T-cell (primary cell): ENCODE data around the gene CFAP157. TPM values are rescaled to one million over a fixed set of nuclear protein-coding genes. Genes with fewer than 3 reads are reported as not detected.

ENCODE experiments used
- ATAC-seq, 4 experiments: fragments of 200-7000 bp in 3 of 4; fragments of 150-1000 bp in 1 of 4; cut with Tn5 transposase; replicated peaks in 1 of 4; 1 replicate in 3 of 4; 2 replicates in 1 of 4; pipeline ENCODE4 v1.10.0; 2021; ENCODE audit warnings: moderate library complexity in 3 of 4, mild to moderate bottlenecking in 2 of 4, moderate number of reproducible peaks in 1 of 4
- CTCF ChIA-PET, 2 donors: fragments of 300-600 bp; sonication (Branson Sonifier 250); formaldehyde crosslinking; loops; one replicate each; lab custom pipeline; 2022; ENCODE audit warnings: antibody characterized with exemption in 2 of 2; lab: Charles Lee
- POLR2A ChIA-PET, 2 donors: fragments of 300-600 bp; sonication (Branson Sonifier 250); formaldehyde crosslinking; loops; one replicate each; lab custom pipeline; 2022; ENCODE audit warnings: antibody characterized with exemption in 2 of 2; lab: Charles Lee
- DNase-seq, 35 experiments: peaks; one replicate each; pipeline versions ENCODE4 v3.0.0 to v3.0.0-alpha.2; 2013 to 2023
- H3K27ac ChIP-seq: one replicate; pipeline ENCODE4 v1.5.1; 2013; ENCODE audit warnings: low read length
- H3K27me3 ChIP-seq, 2 experiments: replicated peaks in 1 of 2; 1 replicate in 1 of 2; 2 replicates in 1 of 2; pipeline versions ENCODE4 v1.6.1 to v1.7.0; 2013; ENCODE audit warnings: low read length in 1 of 2, mixed read lengths in 1 of 2; ENCODE audit not compliant: control insufficient read depth in 2 of 2, insufficient read depth in 2 of 2; ENCODE audit errors: extremely low read depth in 1 of 2
- H3K36me3 ChIP-seq, 2 donors: 1 replicate in 1 of 2; 2 replicates in 1 of 2; pipeline versions ENCODE4 v1.6.1 to v1.7.0; 2013; ENCODE audit warnings: low read length in 1 of 2; ENCODE audit not compliant: control insufficient read depth in 2 of 2, insufficient read depth in 1 of 2; ENCODE audit errors: extremely low read depth in 1 of 2
- H3K4me1 ChIP-seq, 2 experiments: 1 replicate in 1 of 2; 2 replicates in 1 of 2; pipeline versions ENCODE4 v1.6.1 to v1.7.0; 2013; ENCODE audit warnings: low read length in 2 of 2, mixed read lengths in 1 of 2; ENCODE audit not compliant: insufficient read depth in 2 of 2, control insufficient read depth in 1 of 2; ENCODE audit errors: extremely low read depth in 1 of 2
- H3K4me3 ChIP-seq, 2 donors: 1 replicate in 1 of 2; 2 replicates in 1 of 2; pipeline versions ENCODE4 v1.5.1 to v1.7.0; 2013; ENCODE audit warnings: mild to moderate bottlenecking in 2 of 2, low read length in 1 of 2, moderate library complexity in 1 of 2; ENCODE audit not compliant: control insufficient read depth in 1 of 2; ENCODE audit errors: extremely low read depth in 1 of 2
- H3K9me3 ChIP-seq: 2 replicates; pipeline ENCODE4 v1.7.0; 2013
- H3K27ac Mint-ChIP-seq, 2 donors: one replicate each; pipeline ENCODE4 v1.8.0; 2020 to 2021; ENCODE audit warnings: mild to moderate bottlenecking in 2 of 2, mixed read lengths in 2 of 2
- H3K27me3 Mint-ChIP-seq, 2 donors: one replicate each; pipeline ENCODE4 v1.8.0; 2021 to 2022; ENCODE audit warnings: mixed read lengths in 2 of 2
- H3K36me3 Mint-ChIP-seq: one replicate; pipeline ENCODE4 v1.8.0; 2021; ENCODE audit warnings: mixed read lengths
- H3K4me1 Mint-ChIP-seq, 3 donors: one replicate each; pipeline ENCODE4 v1.8.0; 2020 to 2022; ENCODE audit warnings: mixed read lengths in 3 of 3, mild to moderate bottlenecking in 1 of 3
- H3K4me3 Mint-ChIP-seq, 3 donors: one replicate each; pipeline ENCODE4 v1.8.0; 2020 to 2022; ENCODE audit warnings: mild to moderate bottlenecking in 3 of 3, mixed read lengths in 3 of 3, moderate library complexity in 3 of 3
- H3K9me3 Mint-ChIP-seq, 3 donors: one replicate each; pipeline ENCODE4 v1.8.0; 2020 to 2022; ENCODE audit warnings: mixed read lengths in 3 of 3
- WGBS: methylation state at CpG from one replicate; pipeline ENCODE4 v1.1.5; 2013; ENCODE audit warnings: missing lambda C conversion rate; ENCODE audit not compliant: insufficient coverage; 5-methylcytosine and 5-hydroxymethylcytosine counted together
- total RNA-seq, 35 experiments: library from RNA in 6 of 35; stranded (reverse) in 6 of 35; fragments of 120-200 nt in 1 of 35; gene quantifications; one replicate each; pipeline versions ENCODE4 v1.2.1 to v1.2.4 and lab custom pipeline; 2013 to 2026

CFAP157 gene
- total RNA-seq, 5 donors from 2014 or later (not counting 1 experiment from before 2014, with no cell fraction given), result 0.13 to 0.44 (median 0.40) TPM; not detected in 2

DNA sequence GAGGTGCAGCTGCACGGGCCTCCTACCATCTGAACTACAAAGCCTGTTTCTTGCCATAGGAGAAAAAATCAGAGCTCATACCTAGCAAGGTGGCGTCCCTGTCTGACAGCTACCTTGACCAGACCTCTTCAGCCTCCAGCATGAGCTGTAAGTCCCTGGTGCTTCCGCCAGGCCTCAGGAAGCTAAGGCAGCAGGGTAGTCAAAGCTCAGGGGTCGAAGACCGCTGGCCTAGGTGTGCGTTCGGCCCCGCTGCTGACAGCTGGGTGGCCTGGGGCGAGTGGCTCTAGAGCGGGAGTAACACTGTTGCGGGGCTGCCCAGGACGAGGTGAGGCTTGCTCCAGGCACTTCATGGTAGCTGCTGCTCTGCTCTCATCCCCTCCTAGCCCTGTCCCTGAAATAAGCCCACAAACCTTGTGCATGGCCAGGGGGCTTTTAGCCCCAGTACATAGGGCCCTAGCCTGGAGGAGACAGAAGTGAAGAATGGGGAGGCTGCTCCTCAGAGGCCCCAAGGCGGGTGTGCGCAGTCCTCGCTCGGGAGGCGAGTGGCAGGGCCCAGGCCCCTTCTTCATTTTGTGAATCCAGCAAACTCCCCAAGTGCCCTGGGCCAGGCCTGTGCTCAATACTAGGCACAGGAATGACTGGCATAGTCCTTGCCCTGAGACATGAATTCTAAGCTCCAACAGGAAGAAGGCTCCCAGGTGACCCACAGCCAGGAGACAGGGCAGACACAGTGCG lies 22.9 kb downstream of the CFAP157 start:
- no peak overlapping the region for H3K4me3 ChIP-seq
- CTCF ChIA-PET, result interaction anchor here in 1 of 2 donors (0.6 kb wide), 1 partner anchor 49 kb away, joined by 3 read pairs; the partner anchor contains the start of gene SH2D3C
- peaks cover 6% of the 10 kb centered on the region for H3K36me3 Mint-ChIP-seq

DNA sequence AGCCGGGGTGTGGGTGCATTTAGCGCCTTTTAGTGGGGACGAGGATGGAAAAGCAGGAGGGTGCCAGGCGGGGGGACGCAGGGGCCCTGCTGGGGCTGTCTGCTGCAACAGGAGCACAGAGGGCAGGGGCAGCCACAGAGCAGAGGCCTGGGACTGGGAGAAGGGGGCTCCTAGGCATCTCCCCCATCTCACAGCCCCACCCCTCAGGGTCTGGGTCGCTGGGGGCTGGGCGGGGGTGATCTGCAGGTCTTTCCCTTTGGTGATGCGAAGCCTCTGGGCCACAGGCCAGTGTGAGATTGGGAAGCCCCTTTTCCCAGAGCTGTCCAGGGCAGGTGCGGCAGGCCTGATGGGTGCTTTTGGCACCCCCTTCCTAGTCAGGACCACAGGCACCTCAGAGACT lies 23.5 kb downstream of the CFAP157 start:
- peaks cover under 1 to 12% (median 12%) of the 10 kb centered on the region in 3 donors for H3K4me1 Mint-ChIP-seq
- H3K9me3 Mint-ChIP-seq, result no peaks in the 10 kb centered on the region
- Histone ChIP-seq H3K4me1 (peaks cover 0 to 13% of the 10 kb centered on the region in 2 experiments), H3K4me3 (no peak overlapping the region), H3K27me3 (no peaks in the 10 kb centered on the region), H3K36me3 (peaks cover 12% of the 10 kb centered on the region in 2 donors), H3K27ac (no peak overlapping the region), H3K9me3 (no peaks in the 10 kb centered on the region)
- ATAC-seq, result no peak
- no peaks in the 10 kb centered on the region for H3K27me3 Mint-ChIP-seq
- DNase-seq, result no peak
- peaks cover 6% of the 10 kb centered on the region for H3K36me3 Mint-ChIP-seq
- CTCF ChIA-PET, result no interaction called here
- no peak overlapping the region for H3K4me3 Mint-ChIP-seq
- no peak overlapping the region for H3K27ac Mint-ChIP-seq
- 96% methylated on average over 6 of the region's 9 CpGs for WGBS
- POLR2A ChIA-PET, result no interaction called here

More for the DNA sequence above, 22.9 kb downstream of the CFAP157 start:
- H3K9me3 Mint-ChIP-seq, result no peaks in the 10 kb centered on the region
- peaks cover 0 to 11% (median 11%) of the 10 kb centered on the region in 3 donors for H3K4me1 Mint-ChIP-seq
- no peaks in the 10 kb centered on the region for H3K27me3 Mint-ChIP-seq
- ATAC-seq, result no peak
- no peak overlapping the region for H3K4me3 Mint-ChIP-seq
- no peaks in the 10 kb centered on the region for H3K27me3 ChIP-seq
- WGBS, result 94% methylated on average over 12 of the region's 18 CpGs
- no peak for DNase-seq
- no peak overlapping the region for H3K27ac ChIP-seq
- H3K27ac Mint-ChIP-seq, result no peak overlapping the region
- no peaks in the 10 kb centered on the region for H3K9me3 ChIP-seq
- POLR2A ChIA-PET, result interaction anchor here in 1 of 2 donors (0.6 kb wide), 1 partner anchor 119 kb away, joined by 5 read pairs; no protein-coding TSS in a partner anchor
- peaks cover 0 to 11% of the 10 kb centered on the region in 2 experiments for H3K4me1 ChIP-seq
- peaks cover 12% of the 10 kb centered on the region in 2 donors for H3K36me3 ChIP-seq

DNA sequence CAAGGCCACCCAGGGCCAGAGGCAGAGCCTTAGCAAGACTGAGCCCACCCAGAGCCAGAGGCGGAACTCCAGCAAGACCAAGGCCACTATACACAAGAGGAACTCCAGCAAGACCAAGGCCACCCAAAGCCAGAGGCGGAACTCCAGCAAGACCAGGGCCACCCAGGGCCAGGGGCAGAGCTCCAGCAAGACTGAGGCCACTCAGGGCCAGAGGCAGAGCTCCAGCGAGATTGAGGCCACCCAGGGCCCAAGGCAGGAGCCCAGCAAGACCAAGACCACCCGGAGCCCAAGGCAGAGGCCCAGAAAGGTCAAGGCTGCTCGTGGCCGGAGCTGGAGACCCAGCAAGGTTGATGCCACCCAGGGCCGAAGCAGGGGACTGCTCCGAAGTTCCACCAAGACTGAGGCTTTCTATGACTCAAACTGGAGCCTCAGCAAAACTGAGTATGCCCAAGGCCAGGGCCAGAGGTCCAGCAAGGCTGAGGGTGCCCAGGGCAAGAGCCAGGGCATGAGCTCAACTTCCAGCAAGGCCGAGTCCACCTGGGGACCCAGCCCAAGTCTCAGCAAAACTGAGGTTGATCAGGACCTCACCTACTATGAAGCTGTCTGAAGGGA lies 24.1 kb downstream of the CFAP157 start:
- H3K36me3 ChIP-seq, result peaks cover 12% of the 10 kb centered on the region in 2 donors
- ATAC-seq, result no peak
- CTCF ChIA-PET, result no interaction called here
- no peak overlapping the region for H3K27ac Mint-ChIP-seq
- H3K36me3 Mint-ChIP-seq, result peaks cover 6% of the 10 kb centered on the region
- no peaks in the 10 kb centered on the region for H3K27me3 Mint-ChIP-seq
- H3K27ac ChIP-seq, result no peak overlapping the region
- peaks cover 2 to 19% of the 10 kb centered on the region in 2 experiments for H3K4me1 ChIP-seq
- H3K4me1 Mint-ChIP-seq, result peaks cover 5 to 18% (median 17%) of the 10 kb centered on the region in 3 donors
- no peak overlapping the region for H3K4me3 Mint-ChIP-seq
- no peak for DNase-seq
- H3K27me3 ChIP-seq, result no peaks in the 10 kb centered on the region
- no peak overlapping the region for H3K4me3 ChIP-seq
- H3K9me3 ChIP-seq, result no peaks in the 10 kb centered on the region
- no peaks in the 10 kb centered on the region for H3K9me3 Mint-ChIP-seq
- POLR2A ChIA-PET, result interaction anchor here in 1 of 2 donors (0.6 kb wide), 1 partner anchor 61 kb away, joined by 5 read pairs; no protein-coding TSS in a partner anchor
- 85% methylated on average over 9 of the region's 9 CpGs for WGBS

DNA sequence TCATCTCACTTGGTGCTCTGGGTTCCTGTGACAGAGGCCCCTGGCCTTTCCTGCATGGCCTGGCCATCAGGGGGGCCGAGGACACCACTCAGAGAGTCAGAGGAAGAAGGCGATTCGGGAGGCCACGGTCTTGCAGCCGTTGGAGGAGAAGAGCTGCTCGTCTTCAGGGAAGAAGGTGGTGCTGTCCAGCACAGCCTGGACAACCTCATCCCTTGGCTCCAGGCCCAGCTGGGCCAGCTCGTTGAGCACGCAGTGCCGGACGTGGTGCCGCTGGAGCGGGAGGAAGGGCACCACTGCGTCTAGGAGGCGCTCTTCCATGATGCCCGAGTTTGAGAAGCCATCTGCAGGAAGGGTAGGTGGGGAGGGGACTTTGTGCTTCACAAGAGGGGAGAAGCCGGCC lies 25.1 kb downstream of the CFAP157 start:
- H3K9me3 ChIP-seq, result no peaks in the 10 kb centered on the region
- no peak overlapping the region for H3K27ac ChIP-seq
- no peak for ATAC-seq
- peaks cover 10 to 12% of the 10 kb centered on the region in 2 donors for H3K36me3 ChIP-seq
- ChIA-PET POLR2A (no interaction called here), CTCF (interaction anchor here in 1 of 2 donors (0.5 kb wide), 1 partner anchor 14 kb away, joined by 9 read pairs; no protein-coding TSS in a partner anchor)
- H3K27ac Mint-ChIP-seq, result no peak overlapping the region
- no peak for DNase-seq
- no peaks in the 10 kb centered on the region for H3K27me3 Mint-ChIP-seq
- peaks cover 5 to 19% (median 17%) of the 10 kb centered on the region in 3 donors for H3K4me1 Mint-ChIP-seq
- peaks cover 2 to 23% of the 10 kb centered on the region in 2 experiments for H3K4me1 ChIP-seq
- no peaks in the 10 kb centered on the region for H3K27me3 ChIP-seq
- H3K4me3 Mint-ChIP-seq, result no peak overlapping the region
- no peak overlapping the region for H3K4me3 ChIP-seq
- WGBS, result 97% methylated on average over 15 of the region's 16 CpGs
- no peaks in the 10 kb centered on the region for H3K9me3 Mint-ChIP-seq
- H3K36me3 Mint-ChIP-seq, result peaks cover 6% of the 10 kb centered on the region

DNA sequence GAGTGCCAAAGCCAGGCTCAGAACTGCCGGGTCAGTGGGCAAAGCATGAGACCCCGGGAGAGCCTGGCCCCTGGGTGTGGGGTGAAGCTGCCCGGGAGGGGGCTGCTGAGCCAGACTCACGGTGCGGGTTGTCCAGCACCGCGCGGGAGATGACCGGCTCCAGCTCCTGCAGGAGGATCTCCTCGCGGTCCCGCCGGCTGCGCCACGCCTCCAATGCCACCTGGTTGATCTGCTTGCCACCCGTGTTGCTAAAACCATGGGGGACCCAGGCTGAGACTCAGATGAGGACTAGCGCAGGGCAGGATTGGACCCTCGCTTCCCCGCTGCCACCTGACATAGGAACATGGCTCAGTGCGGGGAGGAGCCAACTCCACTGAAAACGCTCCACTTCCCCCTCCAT lies 25.7 kb downstream of the CFAP157 start:
- CTCF ChIA-PET, result interaction anchor here in 1 of 2 donors (0.5 kb wide), 1 partner anchor 14 kb away, joined by 9 read pairs; no protein-coding TSS in a partner anchor
- POLR2A ChIA-PET, result no interaction called here

DNA sequence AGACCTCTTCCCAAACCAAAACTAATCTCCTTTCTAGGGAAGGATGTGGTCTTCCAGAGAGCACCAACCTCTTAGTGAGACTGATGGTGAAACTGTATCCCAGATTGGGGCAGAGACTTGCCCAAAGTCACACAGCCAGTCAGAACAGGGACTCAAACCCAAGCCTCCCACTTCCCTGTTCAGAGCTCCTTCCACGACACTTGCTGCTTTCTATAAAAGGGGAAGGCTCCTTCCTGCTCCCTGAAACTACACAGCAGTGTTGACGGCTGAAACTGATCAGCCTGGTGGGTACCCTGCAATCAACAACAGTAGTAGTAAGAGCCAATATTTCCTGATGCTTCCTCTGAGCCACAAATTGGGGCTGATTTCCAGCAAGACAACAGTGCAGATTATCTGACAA lies 26.8 kb downstream of the CFAP157 start:
- CTCF ChIA-PET, result interaction anchor here in 1 of 2 donors (2.3 kb wide), 1 partner anchor 18 kb away, joined by 20 read pairs; the partner anchor contains the start of genes PTRH1 and TTC16
- Mint-ChIP-seq H3K27me3 (no peaks in the 10 kb centered on the region), H3K4me1 (peaks cover 5 to 22% (median 18%) of the 10 kb centered on the region in 3 donors), H3K36me3 (peaks cover 13% of the 10 kb centered on the region), H3K27ac (peak overlapping the region in 1 of 2 donors; percentile 70), H3K4me3 (peak overlapping the region; percentile 45 to 85 (median 82)), H3K9me3 (no peaks in the 10 kb centered on the region)
- WGBS, result 100% methylated on average over 1 of the region's 2 CpGs
- peaks cover 2 to 23% of the 10 kb centered on the region in 2 experiments for H3K4me1 ChIP-seq
- H3K9me3 ChIP-seq, result no peaks in the 10 kb centered on the region
- no peaks in the 10 kb centered on the region for H3K27me3 ChIP-seq
- no peak overlapping the region for H3K4me3 ChIP-seq
- peaks cover 9 to 19% of the 10 kb centered on the region in 2 donors for H3K36me3 ChIP-seq
- POLR2A ChIA-PET, result no interaction called here
- DNase-seq (no peak), ATAC-seq (no peak)
- H3K27ac ChIP-seq, result no peak overlapping the region

More for the DNA sequence above, 25.7 kb downstream of the CFAP157 start:
- H3K27me3 ChIP-seq, result no peaks in the 10 kb centered on the region
- no peak overlapping the region for H3K27ac ChIP-seq
- peaks cover 6% of the 10 kb centered on the region for H3K36me3 Mint-ChIP-seq
- WGBS, result 96% methylated on average over 21 of the region's 21 CpGs
- DNase-seq, result no peak
- H3K4me3 Mint-ChIP-seq, result no peak overlapping the region
- peaks cover 2 to 23% of the 10 kb centered on the region in 2 experiments for H3K4me1 ChIP-seq
- peaks cover 5 to 22% (median 17%) of the 10 kb centered on the region in 3 donors for H3K4me1 Mint-ChIP-seq
- no peaks in the 10 kb centered on the region for H3K9me3 Mint-ChIP-seq
- no peak for ATAC-seq
- peaks cover 9 to 12% of the 10 kb centered on the region in 2 donors for H3K36me3 ChIP-seq
- H3K9me3 ChIP-seq, result no peaks in the 10 kb centered on the region
- no peak overlapping the region for H3K4me3 ChIP-seq
- H3K27me3 Mint-ChIP-seq, result no peaks in the 10 kb centered on the region
- H3K27ac Mint-ChIP-seq, result no peak overlapping the region
